GM12892 (cell line): ENCODE results near the gene MTUS2.

Experiments used
- POLR2A ChIP-seq: IDR thresholded peaks from 2 replicates; pipeline ENCODE4 v1.6.1; 2011; ENCODE audit warnings: low read depth, low read length, control low read depth
- POLR2AphosphoS5 ChIP-seq: IDR thresholded peaks from 2 replicates; pipeline ENCODE4 v1.6.1; 2011; ENCODE audit warnings: low read depth, low read length, control low read depth
- TAF1 ChIP-seq: IDR thresholded peaks from 2 replicates; pipeline ENCODE4 v1.6.1; 2011; ENCODE audit warnings: low read depth, mild to moderate bottlenecking, control low read depth, low read length, borderline replicate concordance

DNA sequence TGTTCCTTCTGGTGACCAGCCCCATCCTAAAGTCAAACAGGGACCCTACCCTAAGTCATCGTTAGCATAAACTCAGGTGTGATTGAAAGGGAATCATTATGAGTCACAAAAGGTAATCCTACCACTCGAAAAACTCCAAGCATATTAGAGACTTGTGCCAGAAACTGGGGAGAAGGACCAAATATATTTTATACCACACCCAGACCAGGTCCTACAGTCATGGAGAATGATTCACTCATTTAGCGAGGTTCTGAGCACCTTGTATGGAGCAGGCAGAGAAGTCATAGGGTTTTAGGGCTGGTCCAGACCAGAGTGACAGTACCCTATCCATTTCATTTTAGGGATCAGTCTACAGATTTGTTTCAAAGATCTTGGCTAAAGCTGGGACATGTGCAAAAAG is 625.9 kb downstream of the MTUS2 start:
- TF ChIP-seq POLR2A (no peak), TAF1 (no peak), POLR2AphosphoS5 (no peak)
